Measurements from ENCODE around the gene TMC6.

The TMC6 gene

DNA sequence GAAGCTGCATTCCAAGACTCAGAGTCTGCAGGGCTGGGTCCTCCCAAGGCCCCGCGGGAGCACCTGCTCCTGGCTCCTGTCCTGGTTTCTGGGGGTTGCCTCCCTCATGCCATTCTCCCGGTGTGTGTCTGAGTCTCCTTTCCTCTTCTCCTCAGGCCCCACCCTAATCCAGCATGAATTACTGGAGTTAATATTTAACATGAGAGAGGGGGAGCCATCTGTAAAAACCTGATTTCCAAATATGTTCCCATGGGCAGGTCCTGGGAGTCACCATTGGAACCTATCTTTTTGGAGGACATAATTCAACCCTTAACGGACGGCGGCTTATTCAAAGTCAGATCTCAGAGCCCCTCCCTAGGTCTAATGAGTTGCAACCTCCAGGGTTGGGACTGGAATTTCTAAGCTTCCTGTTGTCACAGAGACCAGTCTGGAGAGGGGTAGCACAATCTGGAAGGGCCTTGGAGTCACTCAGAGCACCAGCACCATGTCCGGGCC, 23.0 kb upstream of the TMC6 start:
- no peak overlapping the region for H3K4me3 ChIP-seq (ENCODE audit: low read depth in 1 of 2, low read length in 2 of 2)
- H3K9me3 ChIP-seq (ENCODE audit: control insufficient read depth in 1 of 2, low read length in 2 of 2), result no peaks in the 10 kb centered on the region
- H3K27ac ChIP-seq (ENCODE audit: low read depth, low read length), result no peak overlapping the region
- H3K36me3 ChIP-seq (ENCODE audit: control insufficient read depth in 1 of 2, insufficient read depth in 2 of 2, low read length in 2 of 2), result no peaks in the 10 kb centered on the region
- H3K27me3 ChIP-seq (ENCODE audit: control insufficient read depth in 1 of 2, insufficient read depth in 2 of 2, low read length in 2 of 2), result no peaks in the 10 kb centered on the region
- H3K4me1 ChIP-seq (ENCODE audit: control insufficient read depth in 1 of 2, insufficient read depth in 2 of 2, low read length in 2 of 2), result peaks cover 24 to 32% of the 10 kb centered on the region in 2 donors
- H3K9ac ChIP-seq (ENCODE audit: low read depth in 1 of 2, low read length in 2 of 2), result no peak overlapping the region

DNA sequence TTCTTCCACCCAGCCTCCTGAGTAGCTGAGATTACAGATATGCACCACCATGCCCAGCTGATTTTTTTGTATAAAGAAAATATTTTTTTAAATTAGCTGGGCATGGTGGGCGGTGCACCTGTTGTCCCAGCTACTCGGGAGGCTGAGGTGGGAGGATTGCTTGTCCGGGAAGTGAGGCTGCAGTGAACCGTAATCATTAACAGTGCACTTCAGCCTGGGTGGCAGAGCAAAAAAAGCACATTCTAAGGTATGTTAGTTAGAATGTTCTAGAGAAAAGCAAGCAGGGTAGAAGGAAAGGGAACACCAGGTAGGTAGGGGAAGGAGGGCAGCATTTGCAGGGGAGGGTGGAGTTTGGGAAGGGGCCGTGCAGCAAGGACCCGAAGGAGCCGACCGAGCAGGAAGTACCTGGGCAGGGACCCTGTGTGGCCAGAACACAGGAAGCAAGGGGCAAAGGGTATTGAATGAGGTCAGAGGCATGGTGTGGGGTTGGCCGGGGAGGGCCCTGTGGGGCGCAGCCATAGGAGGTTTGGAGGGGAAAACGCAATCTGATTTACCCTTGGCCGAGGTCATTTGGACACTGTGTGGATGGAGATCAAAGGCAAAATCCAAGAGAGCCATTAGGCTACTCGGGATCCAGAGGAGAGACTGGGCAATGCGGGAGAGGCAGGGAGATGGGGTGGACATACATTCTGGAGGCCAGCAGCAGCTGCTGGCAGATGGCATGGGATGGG, 19.9 kb upstream of the TMC6 start:
- no peak overlapping the region for H3K9ac ChIP-seq (ENCODE audit: low read depth in 1 of 2, low read length in 2 of 2)

DNA sequence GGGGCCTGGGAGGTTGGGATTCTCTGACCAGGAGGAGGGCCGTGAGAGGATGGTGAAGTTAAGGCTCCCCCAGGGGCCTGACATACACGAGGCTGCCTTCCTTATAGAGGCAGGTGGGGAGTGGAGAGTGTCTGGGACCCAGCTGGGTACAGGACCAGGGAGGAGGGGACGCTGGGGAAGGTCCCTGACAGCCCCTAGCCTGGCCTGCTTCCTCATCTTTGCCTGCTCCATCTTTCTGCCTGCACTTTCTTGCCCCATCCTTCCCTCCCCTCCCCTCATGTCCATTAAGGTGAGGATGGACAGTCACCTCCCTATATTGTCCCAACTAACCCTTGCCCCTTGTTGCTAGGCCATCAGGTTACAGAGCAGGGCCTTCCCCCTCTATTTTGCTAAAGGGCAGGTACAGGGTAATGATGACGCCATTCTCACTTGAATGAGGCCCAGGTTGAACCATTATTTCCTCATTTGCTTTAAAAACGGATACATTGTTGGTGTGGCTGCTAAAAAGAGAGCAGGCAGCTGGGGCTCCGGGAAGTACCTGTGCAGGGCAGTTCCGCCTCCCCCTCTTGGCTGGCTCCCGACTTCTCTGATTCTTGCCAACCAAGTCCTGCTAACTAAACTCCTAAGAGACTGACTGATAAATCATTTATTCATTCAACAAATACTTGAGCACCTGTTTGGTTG, 18.9 kb upstream of the TMC6 start:
- Histone ChIP-seq H3K4me3 (ENCODE audit: low read depth in 1 of 2, low read length in 2 of 2) (no peak overlapping the region), H3K27ac (ENCODE audit: low read depth, low read length) (no peak overlapping the region), H3K36me3 (ENCODE audit: control insufficient read depth in 1 of 2, insufficient read depth in 2 of 2, low read length in 2 of 2) (no peaks in the 10 kb centered on the region), H3K9me3 (ENCODE audit: control insufficient read depth in 1 of 2, low read length in 2 of 2) (no peaks in the 10 kb centered on the region), H3K9ac (ENCODE audit: low read depth in 1 of 2, low read length in 2 of 2) (no peak overlapping the region), H3K27me3 (ENCODE audit: control insufficient read depth in 1 of 2, insufficient read depth in 2 of 2, low read length in 2 of 2) (no peaks in the 10 kb centered on the region), H3K4me1 (ENCODE audit: control insufficient read depth in 1 of 2, insufficient read depth in 2 of 2, low read length in 2 of 2) (peaks cover 54 to 64% of the 10 kb centered on the region in 2 donors)

More for the DNA sequence above, 19.9 kb upstream of the TMC6 start:
- Histone ChIP-seq H3K27ac (ENCODE audit: low read depth, low read length) (no peak overlapping the region), H3K36me3 (ENCODE audit: control insufficient read depth in 1 of 2, insufficient read depth in 2 of 2, low read length in 2 of 2) (no peaks in the 10 kb centered on the region), H3K4me1 (ENCODE audit: control insufficient read depth in 1 of 2, insufficient read depth in 2 of 2, low read length in 2 of 2) (peaks cover 54 to 61% of the 10 kb centered on the region in 2 donors), H3K27me3 (ENCODE audit: control insufficient read depth in 1 of 2, insufficient read depth in 2 of 2, low read length in 2 of 2) (no peaks in the 10 kb centered on the region), H3K4me3 (ENCODE audit: low read depth in 1 of 2, low read length in 2 of 2) (no peak overlapping the region), H3K9me3 (ENCODE audit: control insufficient read depth in 1 of 2, low read length in 2 of 2) (no peaks in the 10 kb centered on the region)

DNA sequence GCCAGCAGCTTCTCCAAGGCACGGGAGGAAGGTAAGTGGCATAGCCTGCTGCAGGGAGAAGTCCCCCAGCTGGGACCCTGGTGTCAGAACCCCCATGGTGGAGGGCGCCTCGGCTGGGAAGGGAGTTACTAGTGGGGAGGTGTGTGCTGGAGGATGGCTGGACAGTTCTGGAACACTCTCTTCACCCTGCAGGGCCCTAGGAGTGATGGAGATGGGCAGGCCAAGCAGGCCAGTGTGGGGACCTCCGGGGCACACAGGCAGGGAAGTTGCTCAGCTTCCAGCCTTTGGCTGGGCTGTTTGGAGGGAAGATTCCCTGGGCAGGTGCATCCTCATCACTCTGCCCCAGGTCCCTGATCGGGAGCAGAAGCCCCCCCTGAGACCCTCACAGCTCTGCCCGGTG, 18.3 kb upstream of the TMC6 start:
- peaks cover 58 to 70% of the 10 kb centered on the region in 2 donors for H3K4me1 ChIP-seq (ENCODE audit: control insufficient read depth in 1 of 2, insufficient read depth in 2 of 2, low read length in 2 of 2)
- H3K9ac ChIP-seq (ENCODE audit: low read depth in 1 of 2, low read length in 2 of 2), result no peak overlapping the region
- H3K4me3 ChIP-seq (ENCODE audit: low read depth in 1 of 2, low read length in 2 of 2), result no peak overlapping the region
- no peak overlapping the region for H3K27ac ChIP-seq (ENCODE audit: low read depth, low read length)
- no peaks in the 10 kb centered on the region for H3K27me3 ChIP-seq (ENCODE audit: control insufficient read depth in 1 of 2, insufficient read depth in 2 of 2, low read length in 2 of 2)
- no peaks in the 10 kb centered on the region for H3K9me3 ChIP-seq (ENCODE audit: control insufficient read depth in 1 of 2, low read length in 2 of 2)
- H3K36me3 ChIP-seq (ENCODE audit: control insufficient read depth in 1 of 2, insufficient read depth in 2 of 2, low read length in 2 of 2), result no peaks in the 10 kb centered on the region

DNA sequence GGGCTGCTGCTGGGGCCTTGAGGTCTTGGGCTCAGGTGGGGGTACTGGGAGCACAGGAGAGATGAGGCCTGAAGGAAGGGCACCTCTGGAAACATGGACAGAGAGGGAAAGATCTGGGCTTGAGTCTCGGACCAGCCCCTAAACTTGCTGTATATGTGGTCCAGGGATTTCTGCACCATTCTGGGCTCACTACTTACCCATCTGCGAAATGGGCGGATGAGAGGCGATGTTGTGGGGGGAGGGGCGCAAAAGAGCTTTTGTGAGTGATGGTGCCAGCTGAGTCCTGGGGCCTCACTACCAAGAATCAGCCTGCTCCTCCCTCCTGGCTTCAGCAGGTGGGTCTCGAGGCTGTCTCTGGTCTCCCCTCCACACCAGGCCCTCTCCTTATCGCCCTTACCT, 17.9 kb upstream of the TMC6 start:
- H3K4me1 ChIP-seq (ENCODE audit: control insufficient read depth in 1 of 2, insufficient read depth in 2 of 2, low read length in 2 of 2), result peaks cover 59 to 74% of the 10 kb centered on the region in 2 donors
- no peak overlapping the region for H3K9ac ChIP-seq (ENCODE audit: low read depth in 1 of 2, low read length in 2 of 2)
- no peaks in the 10 kb centered on the region for H3K9me3 ChIP-seq (ENCODE audit: control insufficient read depth in 1 of 2, low read length in 2 of 2)
- no peaks in the 10 kb centered on the region for H3K36me3 ChIP-seq (ENCODE audit: control insufficient read depth in 1 of 2, insufficient read depth in 2 of 2, low read length in 2 of 2)
- H3K27ac ChIP-seq (ENCODE audit: low read depth, low read length), result no peak overlapping the region
- H3K27me3 ChIP-seq (ENCODE audit: control insufficient read depth in 1 of 2, insufficient read depth in 2 of 2, low read length in 2 of 2), result no peaks in the 10 kb centered on the region
- H3K4me3 ChIP-seq (ENCODE audit: low read depth in 1 of 2, low read length in 2 of 2), result no peak overlapping the region

DNA sequence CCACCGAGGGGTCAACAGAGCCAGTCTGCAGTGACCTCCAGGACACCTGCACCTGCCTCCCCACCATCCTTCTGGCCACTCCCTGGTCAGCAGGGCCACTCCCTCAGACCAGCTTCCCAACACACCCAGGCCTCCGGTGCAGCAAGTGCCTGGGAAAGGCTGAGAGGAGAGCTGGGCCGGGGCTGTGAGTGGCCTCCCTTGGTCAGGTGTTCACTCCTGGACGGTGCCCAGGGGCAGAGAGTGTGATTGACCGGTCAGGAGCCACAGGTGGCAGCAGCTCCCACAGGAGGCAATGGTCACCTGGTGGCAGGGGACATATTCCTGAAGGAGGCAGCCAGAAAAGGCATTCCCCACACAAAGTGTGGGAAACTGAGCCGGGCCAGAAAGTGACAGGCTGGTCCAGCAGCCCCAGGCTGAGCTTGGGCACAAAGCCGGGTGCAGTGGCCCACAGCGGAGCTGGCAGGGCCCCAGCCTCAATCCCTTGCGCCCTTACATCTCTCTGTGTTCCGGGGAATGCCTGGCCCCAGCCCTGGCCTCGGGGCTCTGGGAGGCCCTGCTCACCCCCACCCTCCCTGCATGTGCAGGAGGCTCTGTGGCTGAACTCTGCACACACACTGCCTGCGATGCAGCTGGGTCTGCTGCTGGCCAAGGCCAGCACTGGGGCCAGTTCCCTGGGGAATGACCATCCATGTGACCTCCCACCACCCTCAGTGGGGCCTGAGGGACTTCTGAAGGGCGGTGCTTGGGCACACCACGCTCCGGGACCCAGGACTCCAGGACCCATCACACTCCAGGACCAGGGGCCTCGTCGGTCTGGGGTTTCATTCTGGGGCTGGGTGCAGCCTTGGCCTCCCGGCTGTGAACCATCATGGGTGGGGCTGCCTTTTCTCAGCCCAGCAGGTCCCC, 16.4 kb upstream of the TMC6 start:
- Histone ChIP-seq H3K27me3 (ENCODE audit: control insufficient read depth in 1 of 2, insufficient read depth in 2 of 2, low read length in 2 of 2) (no peaks in the 10 kb centered on the region), H3K9me3 (ENCODE audit: control insufficient read depth in 1 of 2, low read length in 2 of 2) (no peaks in the 10 kb centered on the region), H3K9ac (ENCODE audit: low read depth in 1 of 2, low read length in 2 of 2) (peak overlapping the region in 1 of 2 donors; percentile 66), H3K4me1 (ENCODE audit: control insufficient read depth in 1 of 2, insufficient read depth in 2 of 2, low read length in 2 of 2) (peaks cover 56 to 77% of the 10 kb centered on the region in 2 donors), H3K27ac (ENCODE audit: low read depth, low read length) (peak overlapping the region; percentile 60), H3K4me3 (ENCODE audit: low read depth in 1 of 2, low read length in 2 of 2) (peak overlapping the region; percentile 19 to 40), H3K36me3 (ENCODE audit: control insufficient read depth in 1 of 2, insufficient read depth in 2 of 2, low read length in 2 of 2) (no peaks in the 10 kb centered on the region)

DNA sequence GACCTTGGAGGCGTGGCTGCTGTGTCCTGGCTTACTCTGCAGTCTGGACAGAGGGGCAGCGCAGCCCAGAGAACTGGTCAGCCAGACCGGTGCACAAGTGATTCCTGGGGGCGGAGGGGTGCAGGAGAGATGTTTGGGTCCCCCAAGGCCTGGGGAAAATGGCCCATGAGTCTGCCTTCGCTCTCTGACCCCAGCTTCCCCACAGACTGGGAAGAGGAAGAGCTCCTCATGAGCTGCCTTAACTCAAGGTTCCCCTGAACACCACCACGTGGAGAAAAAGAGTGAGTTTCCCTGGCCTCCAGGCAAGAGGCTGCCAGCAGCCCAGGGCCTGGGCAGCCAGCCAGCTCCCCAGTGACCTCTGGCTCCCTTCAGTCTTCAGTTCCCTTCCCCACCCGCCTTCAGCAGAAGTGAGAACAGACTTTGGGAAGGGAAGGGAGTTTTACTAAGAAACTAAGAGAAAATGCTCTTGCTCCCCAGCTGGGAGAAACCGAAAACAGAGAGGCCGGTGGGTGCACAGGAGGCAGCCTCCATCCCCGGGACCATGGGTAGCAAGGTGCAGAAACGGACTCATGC, 15.7 kb upstream of the TMC6 start:
- H3K4me1 ChIP-seq (ENCODE audit: control insufficient read depth in 1 of 2, insufficient read depth in 2 of 2, low read length in 2 of 2), result peaks cover 56 to 77% of the 10 kb centered on the region in 2 donors
- H3K4me3 ChIP-seq (ENCODE audit: low read depth in 1 of 2, low read length in 2 of 2), result peak overlapping the region; percentile 19 to 40
- H3K27ac ChIP-seq (ENCODE audit: low read depth, low read length), result peak overlapping the region; percentile 60
- no peaks in the 10 kb centered on the region for H3K9me3 ChIP-seq (ENCODE audit: control insufficient read depth in 1 of 2, low read length in 2 of 2)
- no peaks in the 10 kb centered on the region for H3K27me3 ChIP-seq (ENCODE audit: control insufficient read depth in 1 of 2, insufficient read depth in 2 of 2, low read length in 2 of 2)
- no peaks in the 10 kb centered on the region for H3K36me3 ChIP-seq (ENCODE audit: control insufficient read depth in 1 of 2, insufficient read depth in 2 of 2, low read length in 2 of 2)
- H3K9ac ChIP-seq (ENCODE audit: low read depth in 1 of 2, low read length in 2 of 2), result peak overlapping the region in 1 of 2 donors; percentile 66

DNA sequence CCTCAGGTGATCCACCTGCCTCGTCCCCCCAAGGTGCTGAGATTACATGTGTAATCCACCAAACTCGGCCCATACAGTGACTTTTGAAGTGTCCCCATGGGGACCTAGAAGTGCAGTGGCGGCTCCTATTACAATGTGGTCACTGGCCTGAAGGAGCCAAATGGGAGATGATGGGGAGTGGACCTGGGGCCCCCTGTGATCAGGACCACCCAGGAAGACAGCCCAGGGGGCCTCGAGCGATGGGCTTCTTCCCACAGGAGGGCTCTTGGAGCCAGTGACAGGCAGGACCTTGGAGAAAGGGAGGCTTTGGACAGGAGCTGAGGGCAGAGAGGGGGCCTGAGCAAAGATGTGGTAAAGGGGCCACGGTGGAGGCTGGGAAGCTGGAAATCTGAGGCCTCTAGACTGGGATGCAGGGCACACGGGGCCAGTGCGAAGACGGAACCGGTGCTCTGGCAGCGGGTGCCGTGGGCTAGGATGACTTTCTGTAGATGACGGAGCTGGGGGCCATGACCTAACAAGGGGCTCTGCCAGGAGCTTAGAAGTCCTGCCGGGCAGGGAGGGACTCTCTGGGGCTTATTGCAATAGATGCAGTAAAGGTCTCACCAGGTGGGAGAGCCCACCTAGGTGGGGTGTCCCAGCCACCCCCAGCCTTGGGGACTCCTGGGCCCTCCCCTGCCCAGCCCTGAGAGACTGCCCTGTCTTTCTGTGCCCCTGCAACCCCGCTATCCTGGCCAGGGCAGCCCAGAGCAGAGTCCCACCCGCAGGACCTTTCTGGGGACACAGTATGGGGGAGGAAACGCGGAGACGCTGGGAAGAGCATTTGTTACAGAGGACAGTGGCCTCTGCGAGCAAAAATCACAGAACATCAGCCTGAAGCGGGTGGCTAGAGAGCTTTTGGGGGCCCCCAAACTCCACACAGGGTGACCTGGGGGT, 14.9 kb upstream of the TMC6 start:
- Histone ChIP-seq H3K9ac (ENCODE audit: low read depth in 1 of 2, low read length in 2 of 2) (no peak overlapping the region), H3K4me3 (ENCODE audit: low read depth in 1 of 2, low read length in 2 of 2) (no peak overlapping the region), H3K27me3 (ENCODE audit: control insufficient read depth in 1 of 2, insufficient read depth in 2 of 2, low read length in 2 of 2) (no peaks in the 10 kb centered on the region), H3K4me1 (ENCODE audit: control insufficient read depth in 1 of 2, insufficient read depth in 2 of 2, low read length in 2 of 2) (peaks cover 56 to 73% of the 10 kb centered on the region in 2 donors), H3K9me3 (ENCODE audit: control insufficient read depth in 1 of 2, low read length in 2 of 2) (no peaks in the 10 kb centered on the region), H3K27ac (ENCODE audit: low read depth, low read length) (peak overlapping the region; percentile 30), H3K36me3 (ENCODE audit: control insufficient read depth in 1 of 2, insufficient read depth in 2 of 2, low read length in 2 of 2) (no peaks in the 10 kb centered on the region)
